H1 (cell line): ENCODE measurements around the gene NCOA5. TPM values are rescaled to one million over a fixed set of nuclear protein-coding genes. Genes with fewer than 3 reads are reported as not detected.

Source experiments
- CTCF ChIA-PET: fragments of 300-600 bp; sonication (Branson Sonifier 250); formaldehyde crosslinking; loops from one replicate; lab custom pipeline; 2021; ENCODE audit not compliant: partially characterized antibody; lab: Charles Lee
- POLR2A ChIA-PET: fragments of 300-600 bp; sonication (Branson Sonifier 250); formaldehyde crosslinking; loops from one replicate; lab custom pipeline; 2021; ENCODE audit warnings: inconsistent platforms; ENCODE audit not compliant: partially characterized antibody; lab: Charles Lee
- DNase-seq, 2 experiments: peaks; one replicate each; pipeline versions ENCODE4 v3.0.0 to v3.0.0-alpha.2; 2010 to 2022; ENCODE audit warnings: low spot score in 2 of 2, low read depth in 1 of 2, mixed read lengths in 1 of 2
- FAIRE-seq: peaks from 2 replicates; lab custom pipeline; 2011; peaks lifted over from hg19 to GRCh38; lab: Jason Lieb, UNC
- H2AFZ ChIP-seq: 2 replicates; pipeline ENCODE4 v1.8.1; 2012; ENCODE audit warnings: low read length, inconsistent platforms
- H2AK5ac ChIP-seq: 2 replicates; pipeline ENCODE4 v1.6.1; 2013; ENCODE audit warnings: low read depth, low read length
- H2BK120ac ChIP-seq: replicated peaks from 2 replicates; pipeline ENCODE3; 2013; ENCODE audit warnings: low read depth, low read length, inconsistent platforms
- H2BK12ac ChIP-seq: 2 replicates; pipeline ENCODE4 v1.6.1; 2013; ENCODE audit warnings: low read depth, low read length
- H2BK15ac ChIP-seq: 2 replicates; pipeline ENCODE4 v1.6.1; 2013; ENCODE audit warnings: low read length
- H2BK20ac ChIP-seq: 2 replicates; pipeline ENCODE4 v1.6.1; 2013; ENCODE audit warnings: low read length
- H2BK5ac ChIP-seq: 2 replicates; pipeline ENCODE4 v1.6.1; 2013; ENCODE audit warnings: low read depth, low read length
- H3K14ac ChIP-seq: 2 replicates; pipeline ENCODE4 v1.6.1; 2013; ENCODE audit warnings: inconsistent platforms; ENCODE audit not compliant: insufficient read length
- H3K18ac ChIP-seq: 2 replicates; pipeline ENCODE4 v1.6.1; 2013; ENCODE audit warnings: low read length; ENCODE audit errors: extremely low read depth
- H3K23ac ChIP-seq: 2 replicates; pipeline ENCODE4 v1.6.1; 2013; ENCODE audit warnings: inconsistent platforms; ENCODE audit not compliant: insufficient read length
- H3K23me2 ChIP-seq: 2 replicates; pipeline ENCODE4 v1.6.1; 2013; ENCODE audit warnings: low read depth, low read length
- H3K27ac ChIP-seq: 2 replicates; pipeline ENCODE4 v1.6.1; 2011; ENCODE audit warnings: low read depth, low read length, inconsistent platforms
- H3K27me3 ChIP-seq, 4 experiments: replicated peaks in 1 of 4; 1 replicate in 1 of 4; 2 replicates in 3 of 4; pipeline versions ENCODE4 v1.6.1 to v1.8.1; 2011 to 2013; ENCODE audit warnings: low read length in 3 of 4, mild to moderate bottlenecking in 3 of 4, inconsistent platforms in 2 of 4, mixed read lengths in 2 of 4, moderate library complexity in 1 of 4; ENCODE audit not compliant: control insufficient read depth in 3 of 4, insufficient read depth in 3 of 4; ENCODE audit errors: extremely low read depth in 1 of 4
- H3K36me3 ChIP-seq, 4 experiments: 2 replicates each; pipeline versions ENCODE4 v1.6.1 to v1.8.1; 2011 to 2013; ENCODE audit warnings: mild to moderate bottlenecking in 4 of 4, low read length in 3 of 4, moderate library complexity in 2 of 4, control low read depth in 1 of 4, inconsistent platforms in 1 of 4; ENCODE audit not compliant: insufficient read depth in 4 of 4, control insufficient read depth in 2 of 4
- H3K4ac ChIP-seq: replicated peaks from 2 replicates; pipeline ENCODE3; 2013; ENCODE audit warnings: low read length, low read depth, mixed read lengths, inconsistent platforms; ENCODE audit not compliant: insufficient read length
- H3K4me1 ChIP-seq, 4 experiments: replicated peaks in 1 of 4; 1 replicate in 1 of 4; 2 replicates in 3 of 4; pipeline versions ENCODE4 v1.6.1 to v1.8.1; 2011 to 2013; ENCODE audit warnings: low read length in 3 of 4, inconsistent platforms in 2 of 4, mixed read lengths in 1 of 4; ENCODE audit not compliant: insufficient read depth in 4 of 4, control insufficient read depth in 3 of 4
- H3K4me2 ChIP-seq, 2 experiments: 2 replicates each; pipeline versions ENCODE4 v1.6.1 to v1.8.1; 2011 to 2013; ENCODE audit warnings: low read depth in 2 of 2, low read length in 2 of 2, control low read depth in 1 of 2, inconsistent platforms in 1 of 2, mild to moderate bottlenecking in 1 of 2; ENCODE audit not compliant: insufficient read depth in 1 of 2
- H3K4me3 ChIP-seq, 4 experiments: fragments of 200-600, 300-600 bp in 1 of 4; sonication (generic), shearing (Covaris generic), sonication (Bioruptor Twin) in 1 of 4; 2 replicates each; pipeline versions ENCODE4 v1.5.1 to v1.8.1; 2011 to 2016; ENCODE audit warnings: low read length in 4 of 4, low read depth in 3 of 4, control low read depth in 2 of 4, inconsistent platforms in 2 of 4, mild to moderate bottlenecking in 2 of 4, mixed read lengths in 1 of 4, moderate library complexity in 1 of 4; ENCODE audit not compliant: insufficient read depth in 2 of 4; ENCODE audit errors: extremely low read depth in 1 of 4
- H3K56ac ChIP-seq: replicated peaks from 2 replicates; pipeline ENCODE3; 2013; ENCODE audit warnings: low read depth, mild to moderate bottlenecking, mixed read lengths, low read length, inconsistent platforms; ENCODE audit not compliant: insufficient read length
- H3K79me1 ChIP-seq: 2 replicates; pipeline ENCODE4 v1.6.1; 2013; ENCODE audit warnings: low read depth, low read length, control low read depth
- H3K79me2 ChIP-seq, 2 experiments: 2 replicates each; pipeline versions ENCODE4 v1.6.1 to v1.8.1; 2012 to 2013; ENCODE audit warnings: low read length in 2 of 2, mild to moderate bottlenecking in 2 of 2, inconsistent platforms in 1 of 2; ENCODE audit not compliant: insufficient read depth in 2 of 2, control insufficient read depth in 1 of 2
- H3K9ac ChIP-seq, 4 experiments: replicated peaks in 1 of 4; 1 replicate in 1 of 4; 2 replicates in 3 of 4; pipeline versions ENCODE4 v1.6.1 to v1.8.1; 2011 to 2013; ENCODE audit warnings: low read depth in 3 of 4, low read length in 3 of 4, control low read depth in 2 of 4, mild to moderate bottlenecking in 2 of 4, moderate library complexity in 2 of 4, inconsistent platforms in 1 of 4; ENCODE audit errors: extremely low read depth in 1 of 4
- H3K9me3 ChIP-seq, 2 experiments: 2 replicates each; pipeline versions ENCODE4 v1.6.1 to v1.8.1; 2012 to 2013; ENCODE audit warnings: mild to moderate bottlenecking in 2 of 2, moderate library complexity in 2 of 2, control low read depth in 1 of 2, inconsistent platforms in 1 of 2, low read depth in 1 of 2, low read length in 1 of 2, mixed read lengths in 1 of 2; ENCODE audit not compliant: insufficient read depth in 2 of 2
- H4K20me1 ChIP-seq, 2 experiments: replicated peaks in 1 of 2; 2 replicates each; pipeline versions ENCODE3 to v1.8.1; 2011 to 2013; ENCODE audit warnings: inconsistent platforms in 2 of 2, low read length in 2 of 2, mild to moderate bottlenecking in 1 of 2; ENCODE audit not compliant: insufficient read depth in 2 of 2, control insufficient read depth in 1 of 2
- H4K5ac ChIP-seq: 2 replicates; pipeline ENCODE4 v1.6.1; 2013; ENCODE audit warnings: low read length, low read depth, mixed read lengths, inconsistent platforms; ENCODE audit not compliant: insufficient read length
- H4K8ac ChIP-seq: 2 replicates; pipeline ENCODE4 v1.8.0; 2013; ENCODE audit warnings: mild to moderate bottlenecking, moderate library complexity, low read length, inconsistent platforms; ENCODE audit not compliant: insufficient read depth; ENCODE audit errors: extremely low read depth
- H4K91ac ChIP-seq: replicated peaks from 2 replicates; pipeline ENCODE3; 2013; ENCODE audit warnings: low read length, mixed read lengths, inconsistent platforms; ENCODE audit not compliant: insufficient read length
- TCF12 ChIP-seq: IDR thresholded peaks from 2 replicates; pipeline ENCODE4 v1.6.1; 2011; ENCODE audit warnings: low read depth, mild to moderate bottlenecking, low read length
- WGBS, 2 experiments: shearing (Covaris generic) in 1 of 2; methylation state at CpG; one replicate each; pipeline versions ENCODE4 v1.1.6 to v1.1.7; 2013 to 2015; ENCODE audit warnings: low lambda C conversion rate in 2 of 2, mixed read lengths in 2 of 2, inconsistent platforms in 1 of 2, low coverage in 1 of 2, missing lambda C conversion rate in 1 of 2; ENCODE audit not compliant: insufficient replicate concordance in 2 of 2, insufficient coverage in 1 of 2, insufficient read length in 1 of 2; ENCODE audit errors: extremely low coverage in 1 of 2, missing lambda C conversion rate in 1 of 2; 5-methylcytosine and 5-hydroxymethylcytosine counted together
- polyA plus RNA-seq, 7 experiments: library from polyadenylated mRNA; depleted of rRNA in 3 of 7; stranded (reverse) in 5 of 7; unstranded in 2 of 7; fragments of >200 nt in 5 of 7; fragments of 200-250 nt in 2 of 7; gene quantifications; 1 replicate in 5 of 7; 2 replicates in 1 of 7; 4 replicates in 1 of 7; pipeline versions ENCODE4 v1.2.1 to v1.2.3, GENCODE V29; 2011 to 2013; ENCODE audit warnings: missing spikeins in 2 of 7, mixed read lengths in 2 of 7
- total RNA-seq: library from RNA; stranded (reverse); fragmentation: NEBNext Ultra II Directional; extraction: Animal tissue kit (Norgen Biotek cat#: 25700); gene quantifications from 2 replicates; pipeline ENCODE4 v1.2.1, GENCODE V29; 2021

The NCOA5 gene
- total and polyA plus RNA-seq, 2 of the 8 experiments (the other 6 are each of a cell fraction or from before 2014, with no cell fraction given), result 20.4 to 29.0 TPM

DNA sequence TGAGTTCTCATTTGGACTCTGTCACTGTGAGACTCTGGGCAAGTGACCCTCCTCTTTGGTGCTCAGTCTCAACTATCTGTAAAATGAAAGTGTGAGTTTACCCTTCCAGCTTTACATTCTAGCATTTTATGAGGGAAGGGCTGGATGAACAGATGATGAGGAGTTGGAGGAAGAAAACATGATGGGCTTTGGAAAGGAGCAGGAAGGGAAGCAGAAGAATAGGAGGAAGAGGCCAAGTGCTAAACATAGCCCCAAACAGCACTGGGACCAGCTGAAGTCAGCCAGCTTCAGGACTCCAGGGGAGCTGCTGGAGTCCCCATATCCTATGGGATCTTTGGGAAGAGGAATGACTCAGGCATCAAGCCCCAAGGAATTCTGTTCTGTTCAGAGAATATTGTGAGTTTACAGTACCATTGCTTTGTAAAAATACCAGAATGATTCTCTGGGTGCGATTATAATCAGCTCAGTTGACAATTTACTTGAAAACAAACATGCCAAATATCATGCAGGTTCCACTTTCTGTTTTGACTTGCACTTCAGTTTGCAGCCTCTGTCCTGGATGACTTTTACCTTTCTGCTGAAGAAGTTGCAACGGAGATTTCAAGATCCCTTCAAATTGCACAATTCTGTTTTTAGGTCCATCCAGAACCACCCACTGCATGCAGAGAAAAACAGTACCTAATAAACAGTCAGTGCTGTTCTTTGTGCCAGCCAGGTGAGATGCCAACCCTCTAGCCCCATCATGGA, 31.6 kb upstream of the NCOA5 start:
- no peak overlapping the region for H3K27ac ChIP-seq
- CTCF ChIA-PET, result interaction anchor here (1.4 to 6.8 kb wide), 3 partner anchors 10 to 99 kb away, joined by 3 to 60 read pairs (median 7); no protein-coding TSS in a partner anchor

More for the DNA sequence above, 31.6 kb upstream of the NCOA5 start:
- FAIRE-seq (no peak), DNase-seq (no peak)
- Histone ChIP-seq H2BK120ac (no peak overlapping the region), H3K4ac (no peak overlapping the region), H3K4me2 (no peak overlapping the region), H3K36me3 (peaks cover 0 to 12% (median 5%) of the 10 kb centered on the region in 4 experiments; a peak in 5 of 8 replicates), H3K4me3 (no peak overlapping the region), H3K23ac (no peak overlapping the region), H3K79me1 (no peaks in the 10 kb centered on the region), H2BK5ac (no peak overlapping the region), H3K9ac (no peak overlapping the region), H4K20me1 (no peaks in the 10 kb centered on the region), H2BK15ac (no peak overlapping the region), H2BK12ac (no peak overlapping the region), H2AFZ (no peak overlapping the region), H3K79me2 (peaks cover 0 to 2% of the 10 kb centered on the region in 2 experiments; a peak in 1 of 4 replicates), H3K18ac (no peak overlapping the region), H2AK5ac (no peak overlapping the region), H3K56ac (no peak overlapping the region), H4K8ac (no peak overlapping the region), H3K9me3 (no peaks in the 10 kb centered on the region), H2BK20ac (no peak overlapping the region), H4K91ac (no peak overlapping the region), H4K5ac (no peak overlapping the region), H3K27me3 (peaks cover 0 to 12% (median 5%) of the 10 kb centered on the region in 4 experiments; a peak in 5 of 7 replicates), H3K4me1 (peaks cover 0 to 3% (median 0%) of the 10 kb centered on the region in 4 experiments; a peak in 2 of 7 replicates), H3K23me2 (peaks cover 8% of the 10 kb centered on the region; the same call in 1 of the 2 replicates), H3K14ac (no peak overlapping the region)
- POLR2A ChIA-PET, result no interaction called here
- no peak for TF ChIP-seq TCF12
- 95% methylated on average over 2 of the region's 2 CpGs; no CpG with 5 or more reads in 1 of the 2 experiments for WGBS, 2 experiments
